Occipital lobe (tissue), 2 donors: ENCODE measurements around the gene TMEM132D. TPM values are rescaled to one million over a fixed set of nuclear protein-coding genes. Genes with fewer than 3 reads are reported as not detected.

ENCODE experiments used
- DNase-seq: peaks from one replicate; lab custom pipeline; 2025; lab: John Stamatoyannopoulos, UW
- total RNA-seq: library from RNA; depleted of rRNA; stranded (reverse); fragments of >200 nt; gene quantifications from one replicate; pipeline ENCODE4 v1.2.3, GENCODE V29; 2014

TMEM132D gene
- total RNA-seq, 1 donor from 2014 or later = 4.4 TPM

GRCh38 chr12:129185855-129186254 is 718.0 kb downstream of the TMEM132D start:
- no peak for DNase-seq

GRCh38 chr12:129184127-129184928 is 719.5 kb downstream of the TMEM132D start:
- DNase-seq = no peak

GRCh38 chr12:129179941-129180553 is 723.8 kb downstream of the TMEM132D start:
- no peak for DNase-seq

- DNase-seq = no peak
These were observed 733.9 kb downstream of the TMEM132D start for GRCh38 chr12:129169928-129170327.

- no peak for DNase-seq
These were observed 740.0 kb downstream of the TMEM132D start for GRCh38 chr12:129163861-129164260.

GRCh38 chr12:129163461-129163860 is 740.4 kb downstream of the TMEM132D start:
- no peak for DNase-seq

- DNase-seq = no peak
These were observed 741.0 kb downstream of the TMEM132D start for GRCh38 chr12:129162805-129163204.

GRCh38 chr12:129161511-129161910 is 742.3 kb downstream of the TMEM132D start:
- DNase-seq = no peak

- DNase-seq = no peak
These were observed 743.5 kb downstream of the TMEM132D start for GRCh38 chr12:129160282-129160681.

- DNase-seq = no peak
These were observed 751.3 kb downstream of the TMEM132D start for GRCh38 chr12:129152351-129153104.

GRCh38 chr12:129150721-129151120 is 753.1 kb downstream of the TMEM132D start:
- no peak for DNase-seq

- DNase-seq = peak; percentile 67
These were observed 758.4 kb downstream of the TMEM132D start for GRCh38 chr12:129145381-129145780.

- DNase-seq = no peak
These were observed 765.0 kb downstream of the TMEM132D start for GRCh38 chr12:129138776-129139175.

GRCh38 chr12:129136694-129137325 is 767.0 kb downstream of the TMEM132D start:
- DNase-seq = no peak

GRCh38 chr12:129127771-129128170 is 776.1 kb downstream of the TMEM132D start:
- DNase-seq = no peak

- DNase-seq = no peak
These were observed 776.6 kb downstream of the TMEM132D start for GRCh38 chr12:129127211-129127610.

GRCh38 chr12:129119537-129119936 is 784.3 kb downstream of the TMEM132D start:
- DNase-seq = no peak

GRCh38 chr12:129115558-129115957 is 788.3 kb downstream of the TMEM132D start:
- no peak for DNase-seq

- no peak for DNase-seq
These were observed 793.2 kb downstream of the TMEM132D start for GRCh38 chr12:129110575-129110974.

GRCh38 chr12:129109174-129110001 is 794.4 kb downstream of the TMEM132D start:
- DNase-seq = no peak

GRCh38 chr12:129106772-129107171 is 797.1 kb downstream of the TMEM132D start:
- DNase-seq = no peak
